ENCODE data around the gene SENP2. TPM values are rescaled to one million over a fixed set of nuclear protein-coding genes. Genes with fewer than 3 reads are reported as not detected.
"Not testable (repeated sequence)": the region's sequence is repeated elsewhere in the genome, so short reads cannot be mapped to it uniquely, and the experiment has no call there.

Gene SENP2
- total RNA-seq, 2 experiments from 2014 or later, result 32.8 to 33.6 TPM

DNA sequence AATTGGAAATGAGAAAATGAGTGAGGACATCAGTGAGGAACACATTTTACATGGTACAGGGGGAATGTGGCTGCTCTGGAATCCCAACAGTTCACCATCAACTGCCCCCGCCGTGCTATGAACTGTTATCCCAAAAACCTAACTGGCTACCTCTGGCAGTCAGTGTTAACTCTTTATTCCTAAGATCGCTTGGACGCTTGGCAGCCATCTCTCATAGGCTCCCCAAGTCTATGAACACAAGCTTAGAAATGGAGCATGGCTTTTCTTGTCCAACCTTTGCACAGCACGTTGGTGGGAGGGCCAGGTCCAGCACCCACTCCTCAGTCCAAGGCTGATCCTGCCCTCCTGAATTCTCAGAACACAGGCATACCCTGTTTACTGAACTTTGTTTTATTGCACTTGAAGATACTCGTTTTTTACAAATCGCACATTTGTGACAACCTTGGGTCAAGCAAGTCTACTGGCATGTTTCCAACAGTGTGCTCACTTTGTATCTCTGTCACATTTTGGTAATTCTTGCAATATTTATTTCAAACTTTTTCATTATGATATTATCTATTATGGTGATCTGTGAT lies 53.6 kb downstream of the SENP2 start:
- Mint-ChIP-seq H3K9me3 (no peaks in the 10 kb centered on the region), H3K36me3 (ENCODE audit: low read depth) (no peaks in the 10 kb centered on the region), H3K27ac (no peak overlapping the region), H3K4me1 (no peaks in the 10 kb centered on the region), H3K27me3 (peaks cover 9% of the 10 kb centered on the region), H3K4me3 (no peak overlapping the region)
- no peak for DNase-seq
- ChIA-PET CTCF (interaction anchor here (2.7 kb wide), 1 partner anchor 21 kb away, joined by 13 read pairs; no protein-coding TSS in a partner anchor), POLR2A (no interaction called here)

DNA sequence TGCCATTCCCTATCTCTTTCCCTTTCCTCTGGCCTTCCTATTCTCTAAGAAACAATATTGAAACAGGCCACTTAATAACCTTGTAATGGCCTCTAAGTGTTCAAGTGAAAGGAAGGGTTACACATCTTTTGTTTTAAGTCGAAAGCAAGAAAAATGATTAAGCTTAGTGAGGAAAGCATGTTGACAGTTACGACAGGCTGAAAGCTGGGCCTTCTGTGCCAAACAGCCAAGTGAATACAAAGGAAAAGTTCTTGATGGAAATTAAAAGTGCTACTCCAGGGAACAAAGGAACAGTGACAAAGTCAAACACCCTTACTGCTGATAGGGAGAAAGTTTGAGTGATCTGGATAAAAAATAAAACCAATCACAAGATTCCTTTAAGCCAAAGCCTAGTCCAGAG lies 54.2 kb downstream of the SENP2 start:
- ChIA-PET POLR2A (no interaction called here), CTCF (interaction anchor here (0.6 to 2.7 kb wide), 2 partner anchors 20 to 31 kb away, joined by 6 to 13 read pairs; no protein-coding TSS in a partner anchor)
- no peak overlapping the region for H3K4me3 Mint-ChIP-seq
- H3K9me3 Mint-ChIP-seq, result no peaks in the 10 kb centered on the region
- no peaks in the 10 kb centered on the region for H3K4me1 Mint-ChIP-seq
- H3K27ac Mint-ChIP-seq, result no peak overlapping the region
- no peak for DNase-seq
- no peaks in the 10 kb centered on the region for H3K36me3 Mint-ChIP-seq (ENCODE audit: low read depth)
- peaks cover 10% of the 10 kb centered on the region for H3K27me3 Mint-ChIP-seq

DNA sequence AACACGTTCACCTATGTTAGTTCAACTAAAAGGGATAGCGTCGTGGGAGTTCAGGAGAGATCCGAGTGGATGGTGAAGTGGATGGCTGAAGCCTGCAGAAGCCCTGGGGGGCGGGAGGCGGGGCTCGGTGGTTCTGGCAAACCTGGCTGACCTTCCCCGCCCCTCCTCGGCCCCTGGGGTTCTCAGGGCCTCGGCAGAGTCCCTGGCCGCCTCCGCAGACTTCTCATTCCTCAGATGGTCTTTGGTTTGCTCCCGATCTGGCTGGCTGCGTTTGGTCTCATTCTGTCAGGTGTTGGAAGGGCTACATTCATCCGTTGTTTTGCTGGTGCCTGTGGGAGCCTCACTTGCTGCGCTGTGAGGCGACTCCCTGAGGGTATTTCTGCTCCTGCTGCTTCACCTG lies 59.1 kb downstream of the SENP2 start:
- H3K4me1 Mint-ChIP-seq; DNase-seq; CTCF ChIA-PET; H3K36me3 Mint-ChIP-seq (ENCODE audit: low read depth); H3K4me3 Mint-ChIP-seq; POLR2A ChIA-PET; H3K9me3 Mint-ChIP-seq; H3K27ac Mint-ChIP-seq: not testable (repeated sequence)
- H3K27me3 Mint-ChIP-seq, result peaks cover 10% of the 10 kb centered on the region

DNA sequence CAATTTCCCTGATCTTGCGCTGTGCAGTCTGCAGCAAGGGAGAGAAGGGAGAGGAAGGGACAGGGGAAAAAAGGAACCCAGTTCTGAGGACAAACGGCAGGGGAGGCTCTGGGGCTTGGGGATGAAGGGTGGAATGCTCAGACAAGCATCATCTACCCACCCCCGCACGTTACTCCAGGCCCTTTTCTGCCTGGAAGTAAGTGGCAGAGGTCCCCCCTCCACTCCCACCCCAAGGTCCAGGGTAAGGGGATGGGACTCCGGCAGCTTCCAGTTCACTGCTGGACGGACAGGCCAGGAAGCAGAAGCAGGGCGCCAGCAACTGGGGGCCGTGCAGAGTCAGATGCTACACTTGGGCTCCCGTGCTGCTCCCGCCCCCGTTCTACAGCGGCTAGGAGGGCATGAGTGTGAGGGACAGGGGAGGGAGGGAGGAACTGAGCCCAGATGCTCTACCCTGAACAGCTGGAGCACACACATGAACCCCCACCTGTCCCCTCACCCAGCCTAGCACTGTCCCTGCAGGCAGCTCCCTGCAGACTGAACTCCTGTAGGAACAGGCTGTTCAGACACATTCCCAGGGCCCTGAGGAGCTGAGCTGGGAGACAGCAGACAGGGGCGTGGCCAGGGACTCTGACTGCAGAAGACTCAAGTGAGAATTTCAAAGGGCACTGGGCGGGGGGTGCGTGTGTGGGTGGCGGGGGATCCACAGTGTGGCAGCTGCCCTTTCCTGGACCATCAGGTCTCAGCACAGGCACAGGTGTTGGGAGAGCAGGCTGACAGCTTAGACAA lies 59.7 kb downstream of the SENP2 start:
- DNase-seq, result no peak
- Mint-ChIP-seq H3K4me1 (no peaks in the 10 kb centered on the region), H3K27ac (no peak overlapping the region), H3K4me3 (no peak overlapping the region), H3K27me3 (peaks cover 7% of the 10 kb centered on the region), H3K9me3 (no peaks in the 10 kb centered on the region), H3K36me3 (ENCODE audit: low read depth) (no peaks in the 10 kb centered on the region)
- CTCF ChIA-PET, result interaction anchor here (3.4 kb wide), 1 partner anchor 15 kb away, joined by 22 read pairs; no protein-coding TSS in a partner anchor
- POLR2A ChIA-PET, result no interaction called here

DNA sequence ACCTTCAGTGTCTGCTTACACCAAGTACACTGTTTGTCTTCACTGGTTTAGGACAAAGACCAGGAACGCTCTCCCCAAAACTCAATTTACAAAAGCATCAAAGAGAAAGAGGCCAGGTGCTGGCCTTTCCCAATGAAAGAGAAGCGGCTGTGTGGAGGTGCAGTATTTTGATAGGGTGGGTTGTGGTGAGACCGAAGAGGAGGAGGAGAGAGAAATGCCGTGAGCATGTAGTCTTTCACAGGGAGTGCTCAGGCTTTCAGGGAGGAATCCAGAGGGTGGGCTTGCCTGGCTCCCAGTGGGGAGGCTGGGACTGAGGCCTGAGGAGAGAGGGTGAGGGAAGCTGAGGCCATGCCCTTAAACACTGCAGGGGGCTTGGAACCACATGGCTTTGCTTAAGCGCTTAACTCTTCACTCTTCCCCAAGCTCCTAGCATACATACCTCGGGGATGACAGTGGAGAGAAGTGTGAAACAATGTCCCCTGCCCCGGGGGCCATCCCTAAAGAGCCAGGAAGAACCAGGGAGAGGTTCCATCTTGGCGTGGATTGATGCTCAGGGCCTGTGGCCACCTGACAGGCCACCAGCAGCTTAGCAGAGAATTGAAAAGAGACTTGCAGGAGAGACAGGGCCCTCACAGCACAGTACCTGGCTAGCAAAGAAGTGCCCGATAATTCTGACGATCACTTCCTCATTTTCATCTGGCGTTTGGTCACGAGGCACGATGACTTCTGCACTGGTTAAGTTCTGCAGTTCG lies 60.5 kb downstream of the SENP2 start:
- Mint-ChIP-seq H3K27me3 (peaks cover 7% of the 10 kb centered on the region), H3K9me3 (no peaks in the 10 kb centered on the region), H3K36me3 (ENCODE audit: low read depth) (no peaks in the 10 kb centered on the region), H3K4me3 (no peak overlapping the region), H3K27ac (no peak overlapping the region), H3K4me1 (no peaks in the 10 kb centered on the region)
- no peak for DNase-seq
- ChIA-PET POLR2A (no interaction called here), CTCF (interaction anchor here (3.4 kb wide), 1 partner anchor 14 kb away, joined by 22 read pairs; no protein-coding TSS in a partner anchor)

DNA sequence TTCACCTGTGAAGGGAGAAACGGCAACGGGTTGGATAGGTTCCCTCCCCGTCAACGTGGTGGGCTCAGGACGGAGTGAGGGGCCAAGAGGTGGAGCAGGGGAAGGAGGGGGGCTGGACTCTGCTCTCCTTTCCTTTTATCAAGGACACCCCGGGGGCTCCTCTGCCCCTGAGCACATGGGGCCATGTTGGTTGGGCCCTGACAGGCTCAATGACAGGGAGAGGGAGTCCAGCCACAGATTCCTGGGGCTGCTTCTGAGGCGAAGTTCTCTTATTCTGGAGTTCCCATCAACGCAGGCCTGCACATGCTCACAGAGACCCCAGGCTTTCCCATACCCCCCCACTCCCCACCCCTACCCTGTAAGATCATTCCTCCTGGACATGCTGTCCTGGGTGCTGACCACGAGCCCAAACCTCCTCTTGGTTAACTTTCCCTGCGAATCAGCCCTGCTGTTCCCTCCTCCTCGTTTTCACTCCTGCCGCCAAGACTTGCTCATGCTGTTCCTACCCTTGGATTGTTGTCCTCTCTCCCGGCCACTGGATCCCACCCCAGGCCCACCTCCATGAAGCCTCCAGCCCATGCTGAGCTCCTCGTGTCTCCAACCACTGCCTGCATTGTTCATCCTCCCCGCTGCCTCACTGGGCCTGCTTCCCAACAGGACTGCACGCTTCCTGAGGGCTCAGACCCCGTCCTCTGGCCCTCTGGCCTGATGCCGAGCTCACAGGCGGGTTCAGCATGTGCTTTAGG lies 61.2 kb downstream of the SENP2 start:
- peaks cover 4% of the 10 kb centered on the region for H3K27me3 Mint-ChIP-seq
- no peak for DNase-seq
- no peaks in the 10 kb centered on the region for H3K4me1 Mint-ChIP-seq
- ChIA-PET POLR2A (interaction anchor here (1.3 kb wide), 1 partner anchor 13 kb away, joined by 4 read pairs; no protein-coding TSS in a partner anchor), CTCF (interaction anchor here (3.4 kb wide), 1 partner anchor 13 kb away, joined by 22 read pairs; no protein-coding TSS in a partner anchor)
- H3K9me3 Mint-ChIP-seq, result no peaks in the 10 kb centered on the region
- H3K27ac Mint-ChIP-seq, result no peak overlapping the region
- no peaks in the 10 kb centered on the region for H3K36me3 Mint-ChIP-seq (ENCODE audit: low read depth)
- H3K4me3 Mint-ChIP-seq, result no peak overlapping the region

DNA sequence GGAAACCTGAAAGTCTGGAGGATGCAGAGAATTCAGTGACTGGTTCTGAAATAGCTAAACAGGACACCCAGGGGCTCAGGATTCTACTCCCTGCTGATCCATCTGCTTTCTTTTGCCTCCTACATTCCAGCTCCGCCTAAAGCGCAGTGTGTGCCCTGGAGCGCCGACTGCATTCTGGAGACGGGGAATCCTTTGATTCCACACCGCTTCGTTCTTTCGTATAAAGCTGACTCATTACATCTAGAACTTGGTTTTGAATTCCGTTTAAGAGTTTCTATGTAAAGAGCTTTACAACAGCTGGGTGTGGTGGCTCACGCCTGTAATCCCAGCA lies 61.8 kb downstream of the SENP2 start:
- Mint-ChIP-seq H3K27ac (no peak overlapping the region), H3K9me3 (no peaks in the 10 kb centered on the region), H3K4me1 (no peaks in the 10 kb centered on the region), H3K27me3 (peaks cover 4% of the 10 kb centered on the region), H3K36me3 (ENCODE audit: low read depth) (no peaks in the 10 kb centered on the region), H3K4me3 (no peak overlapping the region)
- no peak for DNase-seq
- POLR2A ChIA-PET, result interaction anchor here (1.3 kb wide), 1 partner anchor 12 kb away, joined by 4 read pairs; no protein-coding TSS in a partner anchor
- CTCF ChIA-PET, result interaction anchor here (3.4 kb wide), 1 partner anchor 13 kb away, joined by 22 read pairs; no protein-coding TSS in a partner anchor

DNA sequence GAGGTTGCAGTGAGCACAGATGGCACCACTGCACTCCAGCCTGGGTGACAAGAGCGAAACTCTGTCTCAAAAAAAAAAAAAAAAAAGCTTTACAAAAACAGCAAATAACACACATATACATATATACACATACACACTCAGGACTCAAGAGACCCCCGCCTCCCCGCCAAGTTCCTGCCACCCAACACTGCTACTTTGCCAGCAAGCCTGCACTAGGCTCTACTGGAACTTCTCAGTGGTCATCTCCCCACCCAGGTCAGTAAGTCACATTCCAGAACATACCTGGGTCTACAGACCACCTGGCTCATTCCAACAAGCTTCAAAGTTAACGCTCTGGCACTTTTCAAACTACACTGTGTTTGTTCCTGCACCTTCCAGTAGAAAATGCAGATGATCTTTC lies 62.3 kb downstream of the SENP2 start:
- CTCF ChIA-PET, result interaction anchor here (3.4 kb wide), 1 partner anchor 12 kb away, joined by 22 read pairs; no protein-coding TSS in a partner anchor
- DNase-seq, result no peak
- POLR2A ChIA-PET, result interaction anchor here (1.3 kb wide), 1 partner anchor 12 kb away, joined by 4 read pairs; no protein-coding TSS in a partner anchor
- no peaks in the 10 kb centered on the region for H3K9me3 Mint-ChIP-seq
- H3K27me3 Mint-ChIP-seq, result peaks cover 4% of the 10 kb centered on the region
- no peaks in the 10 kb centered on the region for H3K4me1 Mint-ChIP-seq
- H3K4me3 Mint-ChIP-seq, result no peak overlapping the region
- no peaks in the 10 kb centered on the region for H3K36me3 Mint-ChIP-seq (ENCODE audit: low read depth)
- no peak overlapping the region for H3K27ac Mint-ChIP-seq

DNA sequence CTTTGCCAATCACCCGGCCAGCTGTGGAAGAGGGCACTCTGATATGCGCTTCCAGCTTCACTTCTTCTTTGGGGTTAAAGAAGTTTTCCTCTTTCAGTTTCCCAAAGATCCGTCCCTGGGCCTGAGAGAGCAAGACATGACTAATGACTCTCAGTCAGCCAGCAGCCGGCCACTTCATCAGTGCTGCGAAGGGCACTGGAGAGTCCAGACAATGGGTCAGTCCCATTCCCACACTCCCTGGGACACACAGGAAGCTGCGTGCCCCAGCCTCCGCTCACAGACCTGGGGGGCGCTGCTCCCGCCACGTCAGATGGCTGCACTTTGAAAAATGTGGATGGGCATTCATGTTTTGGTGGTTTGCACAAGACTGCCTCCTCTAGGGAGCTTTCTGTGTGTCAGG lies 63.3 kb downstream of the SENP2 start:
- no peaks in the 10 kb centered on the region for H3K9me3 Mint-ChIP-seq
- POLR2A ChIA-PET, result no interaction called here
- CTCF ChIA-PET, result interaction anchor here (1.1 kb wide), 1 partner anchor 11 kb away, joined by 7 read pairs; no protein-coding TSS in a partner anchor
- H3K27ac Mint-ChIP-seq, result no peak overlapping the region
- H3K27me3 Mint-ChIP-seq, result peaks cover 4% of the 10 kb centered on the region
- no peaks in the 10 kb centered on the region for H3K4me1 Mint-ChIP-seq
- H3K36me3 Mint-ChIP-seq (ENCODE audit: low read depth), result no peaks in the 10 kb centered on the region
- no peak overlapping the region for H3K4me3 Mint-ChIP-seq
- no peak for DNase-seq

DNA sequence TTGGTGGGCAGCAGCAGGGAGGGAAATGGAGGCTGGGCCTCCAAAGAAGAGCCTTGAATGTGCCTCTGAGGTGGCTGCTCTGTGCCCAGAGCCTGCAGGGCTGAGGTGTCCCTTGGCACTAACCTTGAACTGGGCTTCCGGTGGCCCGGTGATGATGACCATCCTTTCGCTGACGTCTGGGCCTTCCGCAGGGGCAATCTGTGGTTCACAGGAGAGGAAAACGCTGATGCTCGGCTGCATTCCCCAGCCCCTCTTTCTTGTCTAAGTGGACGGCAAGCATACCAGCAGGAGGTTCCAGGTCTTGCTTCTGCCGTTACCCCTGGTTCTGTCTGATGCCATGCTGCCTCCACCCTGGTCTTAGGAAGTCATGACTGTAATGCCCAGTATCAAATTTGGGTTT lies 65.9 kb downstream of the SENP2 start:
- Mint-ChIP-seq H3K4me1 (no peaks in the 10 kb centered on the region), H3K4me3 (no peak overlapping the region), H3K9me3 (no peaks in the 10 kb centered on the region), H3K27ac (no peak overlapping the region), H3K27me3 (peaks cover 1% of the 10 kb centered on the region), H3K36me3 (ENCODE audit: low read depth) (no peaks in the 10 kb centered on the region)
- DNase-seq, result no peak
- ChIA-PET POLR2A (interaction anchor here (1.0 kb wide), 1 partner anchor 65 kb away, joined by 3 read pairs; the partner anchor contains the start of gene SENP2), CTCF (interaction anchor here (0.8 to 2.8 kb wide), 2 partner anchors 9 to 117 kb away, joined by 4 to 13 read pairs; no protein-coding TSS in a partner anchor)

DNA sequence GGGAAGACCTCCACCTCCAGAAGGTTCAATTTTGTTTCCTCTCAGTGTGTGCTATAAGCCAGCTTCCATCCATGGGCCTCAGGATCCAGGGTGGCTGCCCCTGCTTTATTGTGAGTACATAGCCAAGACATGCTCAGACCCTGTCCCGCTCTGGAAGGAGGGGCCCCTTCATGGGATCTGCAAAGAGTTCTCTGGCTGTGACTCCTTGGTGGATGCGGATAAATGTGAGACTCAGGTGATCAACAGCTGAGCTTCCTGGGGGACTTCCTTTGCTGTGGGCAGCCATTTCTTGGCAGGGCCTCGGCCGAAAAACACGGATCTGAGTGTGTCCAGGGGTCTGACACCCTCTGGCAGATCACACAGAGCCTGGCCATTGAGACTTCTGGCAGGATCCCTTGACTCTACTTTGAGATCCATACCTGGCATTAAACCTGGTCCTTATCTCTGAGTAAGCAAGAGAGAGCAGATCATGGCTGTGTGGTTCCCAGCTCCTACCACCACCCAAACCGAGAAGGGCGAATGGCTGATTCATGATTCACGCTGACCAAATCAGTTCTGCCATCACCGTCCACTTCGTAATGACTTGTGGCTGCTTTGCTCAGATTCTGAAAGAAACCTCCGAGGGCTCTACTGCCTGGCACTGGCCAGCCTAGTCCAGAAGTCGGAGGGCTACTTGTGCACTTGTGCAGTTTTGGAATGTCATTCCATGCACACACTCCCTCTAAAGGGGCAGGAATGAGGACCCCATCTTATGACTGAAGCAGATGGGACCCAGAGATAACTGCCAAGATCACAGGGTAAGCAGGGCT lies 68.1 kb downstream of the SENP2 start:
- no peaks in the 10 kb centered on the region for H3K9me3 Mint-ChIP-seq
- H3K27me3 Mint-ChIP-seq, result no peaks in the 10 kb centered on the region
- H3K27ac Mint-ChIP-seq, result no peak overlapping the region
- CTCF ChIA-PET, result interaction anchor here (0.8 kb wide), 1 partner anchor 114 kb away, joined by 3 read pairs; no protein-coding TSS in a partner anchor
- DNase-seq, result no peak
- POLR2A ChIA-PET, result no interaction called here
- peaks cover 6% of the 10 kb centered on the region for H3K4me1 Mint-ChIP-seq
- no peak overlapping the region for H3K4me3 Mint-ChIP-seq
- no peaks in the 10 kb centered on the region for H3K36me3 Mint-ChIP-seq (ENCODE audit: low read depth)

DNA sequence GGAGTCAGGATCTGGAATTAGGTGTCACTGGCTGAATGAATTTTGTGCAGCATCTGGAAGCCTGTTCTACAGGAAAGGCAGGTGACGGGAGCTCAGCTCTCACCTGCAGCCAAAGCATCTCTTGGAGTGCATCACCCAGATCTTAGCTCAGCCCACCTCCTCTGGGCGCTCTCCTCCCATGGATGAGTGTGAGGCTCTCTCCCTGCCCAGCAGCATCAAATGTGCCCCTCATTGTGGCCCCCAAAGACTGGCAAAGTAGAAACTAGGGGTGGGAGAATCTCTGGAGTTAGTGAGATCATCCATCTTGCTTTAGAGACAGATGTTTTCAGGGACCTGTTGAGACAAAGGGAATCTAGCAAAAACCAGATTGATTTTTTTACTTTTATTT lies 68.7 kb downstream of the SENP2 start:
- H3K27me3 Mint-ChIP-seq, result no peaks in the 10 kb centered on the region
- no peaks in the 10 kb centered on the region for H3K9me3 Mint-ChIP-seq
- H3K4me1 Mint-ChIP-seq, result peaks cover 6% of the 10 kb centered on the region
- no peak overlapping the region for H3K27ac Mint-ChIP-seq
- ChIA-PET CTCF (no interaction called here), POLR2A (no interaction called here)
- H3K36me3 Mint-ChIP-seq (ENCODE audit: low read depth), result no peaks in the 10 kb centered on the region
- no peak for DNase-seq
- no peak overlapping the region for H3K4me3 Mint-ChIP-seq

Measured in activated CD4-positive, alpha-beta memory T cell treated with anti-CD3 and anti-CD28 coated beads, Interleukin-2, amount 10 ng/mL, durations not matched to agents 7 days and 5 days (primary cell).